Mesothelial cell of epicardium (in vitro differentiated cells): ENCODE measurements around the gene LATS1. TPM values are rescaled to one million over a fixed set of nuclear protein-coding genes. Genes with fewer than 3 reads are reported as not detected.
"Not testable (repeated sequence)": the region's sequence is repeated elsewhere in the genome, so short reads cannot be mapped to it uniquely, and the experiment has no call there.

ENCODE experiments used
- DNase-seq, 2 experiments: peaks; one replicate each; pipeline ENCODE4 v3.0.0; 2021; ENCODE audit warnings: low spot score in 2 of 2; ENCODE audit not compliant: unreplicated experiment in 2 of 2
- H3K27ac Mint-ChIP-seq: 2 replicates; pipeline ENCODE4 v1.8.0; 2021; ENCODE audit warnings: mixed read lengths
- H3K27me3 Mint-ChIP-seq: 2 replicates; pipeline ENCODE4 v1.8.0; 2021; ENCODE audit warnings: low read depth, mixed read lengths
- H3K36me3 Mint-ChIP-seq: 2 replicates; pipeline ENCODE4 v1.8.0; 2021; ENCODE audit warnings: mixed read lengths
- H3K4me1 Mint-ChIP-seq: 2 replicates; pipeline ENCODE4 v1.8.0; 2021; ENCODE audit warnings: mixed read lengths
- H3K4me3 Mint-ChIP-seq: 2 replicates; pipeline ENCODE4 v1.8.0; 2021; ENCODE audit warnings: mild to moderate bottlenecking, moderate library complexity, mixed read lengths
- H3K9me3 Mint-ChIP-seq: 2 replicates; pipeline ENCODE4 v1.8.0; 2021; ENCODE audit warnings: mixed read lengths
- CTCF ChIP-seq: fragments of 200-600 bp; sonication (generic); IDR thresholded peaks from one replicate; pipeline ENCODE4 v1.5.0; 2021; ENCODE audit warnings: antibody characterized with exemption; ENCODE audit not compliant: unreplicated experiment
- total RNA-seq: library from RNA; stranded (reverse); gene quantifications from 3 replicates; pipeline ENCODE4 v1.2.1, GENCODE V29; 2021

LATS1 gene
- total RNA-seq, 1 donor from 2014 or later = 39.4 TPM

GRCh38 chr6:149694921-149695320, 23.0 kb downstream of the LATS1 start:
- Mint-ChIP-seq H3K4me1 (peaks cover 8% of the 10 kb centered on the region), H3K27me3 (no peaks in the 10 kb centered on the region), H3K27ac (no peak overlapping the region), H3K4me3 (no peak overlapping the region), H3K36me3 (peaks cover 18% of the 10 kb centered on the region), H3K9me3 (no peaks in the 10 kb centered on the region)
- DNase-seq = no peak
- TF ChIP-seq CTCF = no peak

GRCh38 chr6:149691201-149691600, 26.7 kb downstream of the LATS1 start:
- Mint-ChIP-seq H3K36me3 (peaks cover 25% of the 10 kb centered on the region), H3K9me3 (no peaks in the 10 kb centered on the region), H3K4me1 (no peaks in the 10 kb centered on the region), H3K27me3 (no peaks in the 10 kb centered on the region), H3K4me3 (no peak overlapping the region), H3K27ac (no peak overlapping the region)
- DNase-seq = no peak
- TF ChIP-seq CTCF = no peak

DNA sequence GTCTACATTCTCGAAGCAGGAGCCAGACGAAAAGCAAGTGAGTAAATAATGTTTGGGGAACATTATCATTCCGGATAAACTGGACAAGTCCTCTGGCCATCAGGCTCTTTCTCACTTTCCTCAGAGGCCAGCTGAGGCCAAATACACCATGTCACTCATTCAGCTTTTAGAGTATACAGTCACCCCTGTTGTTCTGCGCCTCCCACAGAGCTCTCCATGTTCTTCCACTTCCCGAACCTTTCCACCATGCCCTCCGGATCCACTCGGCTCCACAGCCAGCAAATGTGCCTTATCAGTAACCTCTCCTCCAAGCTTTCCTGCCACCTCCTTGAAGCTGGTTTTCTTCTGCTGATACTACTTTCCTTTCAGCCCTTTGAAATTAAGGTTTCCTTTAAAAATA, 31.7 kb downstream of the LATS1 start:
- no peak for TF ChIP-seq CTCF
- Mint-ChIP-seq H3K27ac (no peak overlapping the region), H3K4me3 (no peak overlapping the region), H3K4me1 (no peaks in the 10 kb centered on the region), H3K9me3 (no peaks in the 10 kb centered on the region), H3K36me3 (peaks cover 31% of the 10 kb centered on the region), H3K27me3 (no peaks in the 10 kb centered on the region)
- DNase-seq = no peak

DNA sequence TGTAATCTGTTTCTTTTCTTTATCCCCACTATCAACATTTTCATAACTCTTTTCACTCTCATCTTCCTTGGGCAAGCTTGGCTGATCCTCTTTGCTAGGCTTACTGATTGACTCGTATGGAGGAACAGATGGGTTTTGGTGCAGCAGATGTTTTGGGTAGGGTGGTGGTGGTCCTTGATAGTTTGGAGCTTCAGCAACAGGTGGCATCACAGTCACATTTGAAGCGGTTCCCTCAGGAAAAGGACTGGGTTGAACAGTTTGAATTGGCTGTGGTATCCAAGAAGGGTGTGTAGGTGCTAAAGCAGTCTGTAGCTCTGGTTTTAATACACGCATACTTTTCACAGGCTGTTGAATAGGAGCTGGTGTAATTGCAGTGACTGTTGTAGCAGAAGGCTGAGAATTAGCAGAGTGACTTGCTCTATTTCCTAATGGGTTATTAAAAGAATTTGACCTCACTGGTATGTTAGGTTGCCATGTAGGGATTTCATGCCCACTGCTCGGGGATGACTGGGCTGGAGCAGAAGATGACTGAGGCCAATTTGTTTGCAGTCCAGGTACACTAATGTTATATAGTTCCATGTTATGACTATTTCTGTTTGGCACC, 34.5 kb downstream of the LATS1 start:
- Mint-ChIP-seq H3K4me1 (no peaks in the 10 kb centered on the region), H3K36me3 (peaks cover 32% of the 10 kb centered on the region), H3K4me3 (no peak overlapping the region), H3K27me3 (no peaks in the 10 kb centered on the region), H3K27ac (no peak overlapping the region), H3K9me3 (no peaks in the 10 kb centered on the region)
- TF ChIP-seq CTCF = no peak
- no peak for DNase-seq

DNA sequence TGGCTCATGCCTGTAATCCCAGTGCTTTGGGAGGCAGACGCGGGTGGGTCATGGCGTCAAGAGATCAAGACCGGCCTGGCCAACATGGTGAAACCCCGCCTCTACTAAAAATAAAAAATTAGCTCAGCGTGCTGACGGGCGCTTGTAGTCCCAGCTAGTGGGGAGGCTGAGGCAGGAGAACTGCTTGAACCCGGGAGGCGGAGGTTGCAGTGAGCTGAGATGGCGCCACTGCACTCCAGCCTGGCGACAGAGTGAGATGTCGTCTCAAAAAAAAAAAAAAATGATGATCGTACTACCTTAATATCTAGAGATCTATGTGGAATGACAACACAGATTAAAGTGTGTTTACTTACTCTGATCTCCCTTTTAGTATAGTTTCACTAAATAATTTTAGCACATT, 36.1 kb downstream of the LATS1 start:
- H3K36me3 Mint-ChIP-seq = peaks cover 38% of the 10 kb centered on the region

DNA sequence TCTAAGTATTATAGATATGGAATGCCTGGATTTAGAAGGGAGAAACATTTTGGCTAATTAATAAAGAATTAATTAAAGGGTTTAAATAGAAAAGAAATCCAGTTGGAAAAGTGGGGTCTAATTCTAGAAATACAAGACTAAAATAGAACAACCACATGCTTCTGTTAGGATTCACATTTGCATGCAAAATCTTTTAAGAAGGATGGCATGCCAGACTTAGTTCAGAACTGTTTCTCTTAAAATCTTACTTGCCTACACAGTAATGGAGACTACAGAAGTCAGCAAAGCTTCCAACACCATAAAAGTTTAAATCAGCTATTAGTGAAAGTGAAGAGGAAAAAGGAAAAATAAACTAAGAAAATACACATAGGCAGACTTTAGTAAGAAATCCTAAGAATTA, 36.7 kb downstream of the LATS1 start:
- no peak for DNase-seq
- Mint-ChIP-seq H3K36me3 (peaks cover 41% of the 10 kb centered on the region), H3K27me3 (no peaks in the 10 kb centered on the region), H3K27ac (no peak overlapping the region), H3K9me3 (no peaks in the 10 kb centered on the region), H3K4me3 (no peak overlapping the region), H3K4me1 (no peaks in the 10 kb centered on the region)
- no peak for TF ChIP-seq CTCF

More for the DNA sequence above, 36.1 kb downstream of the LATS1 start:
- H3K9me3 Mint-ChIP-seq, H3K27ac Mint-ChIP-seq, H3K4me3 Mint-ChIP-seq, DNase-seq, H3K27me3 Mint-ChIP-seq, H3K4me1 Mint-ChIP-seq: not testable (repeated sequence)
